Liver (tissue), 9 donors: ENCODE measurements around the gene SLC24A4. TPM values are rescaled to one million over a fixed set of nuclear protein-coding genes. Genes with fewer than 3 reads are reported as not detected.

ENCODE experiments used
- DNase-seq: peaks from one replicate; pipeline ENCODE4 v3.0.0-alpha.2; 2017; ENCODE audit warnings: low spot score
- H3K27ac ChIP-seq, 2 donors: one replicate each; pipeline ENCODE4 v1.7.0; 2013; ENCODE audit warnings: inconsistent platforms in 2 of 2, low read length in 2 of 2, control low read depth in 1 of 2, low read depth in 1 of 2, mild to moderate bottlenecking in 1 of 2
- H3K27me3 ChIP-seq, 4 donors: one replicate each; pipeline versions ENCODE4 v1.6.1 to v1.7.0; 2013; ENCODE audit warnings: low read length in 3 of 4, inconsistent platforms in 1 of 4, mild to moderate bottlenecking in 1 of 4, moderate library complexity in 1 of 4; ENCODE audit not compliant: control insufficient read depth in 4 of 4, insufficient read depth in 4 of 4
- H3K36me3 ChIP-seq, 4 donors: one replicate each; pipeline versions ENCODE4 v1.6.1 to v1.7.0; 2013; ENCODE audit warnings: low read length in 3 of 4, mild to moderate bottlenecking in 3 of 4, low read depth in 1 of 4, moderate library complexity in 1 of 4; ENCODE audit not compliant: control insufficient read depth in 4 of 4, insufficient read depth in 3 of 4
- H3K4me1 ChIP-seq, 4 donors: one replicate each; pipeline versions ENCODE4 v1.6.1 to v1.7.0; 2013; ENCODE audit warnings: low read length in 3 of 4, mild to moderate bottlenecking in 3 of 4, moderate library complexity in 1 of 4; ENCODE audit not compliant: control insufficient read depth in 4 of 4, insufficient read depth in 4 of 4
- H3K4me3 ChIP-seq, 3 donors: one replicate each; pipeline versions ENCODE4 v1.6.1 to v1.7.0; 2013; ENCODE audit warnings: low read length in 3 of 3, control low read depth in 1 of 3, low read depth in 1 of 3, mild to moderate bottlenecking in 1 of 3
- H3K9ac ChIP-seq, 2 donors: one replicate each; pipeline ENCODE4 v1.7.0; 2013; ENCODE audit warnings: low read length in 2 of 2, mild to moderate bottlenecking in 2 of 2, moderate library complexity in 2 of 2, control low read depth in 1 of 2, low read depth in 1 of 2
- H3K9me3 ChIP-seq, 4 donors: one replicate each; pipeline versions ENCODE4 v1.6.1 to v1.7.0; 2013; ENCODE audit warnings: low read length in 3 of 4; ENCODE audit not compliant: control insufficient read depth in 4 of 4
- EGR1 ChIP-seq, 2 donors: IDR thresholded peaks; 2 replicates each; pipeline ENCODE4 v1.6.1; 2016 to 2018; ENCODE audit warnings: antibody characterized with exemption in 2 of 2, low read depth in 2 of 2
- FOXA1 ChIP-seq: IDR thresholded peaks from 2 replicates; pipeline ENCODE4 v1.6.1; 2016; ENCODE audit warnings: antibody characterized with exemption
- FOXA2 ChIP-seq: IDR thresholded peaks from 2 replicates; pipeline ENCODE4 v1.6.1; 2016; ENCODE audit warnings: antibody characterized with exemption
- GABPA ChIP-seq, 2 donors: IDR thresholded peaks in 1 of 2; conservative IDR thresholded peaks in 1 of 2; 2 replicates each; pipeline ENCODE4 v1.6.1; 2016; ENCODE audit warnings: antibody characterized with exemption in 2 of 2, mild to moderate bottlenecking in 1 of 2, moderate library complexity in 1 of 2
- HNF4A ChIP-seq, 2 donors: conservative IDR thresholded peaks; 2 replicates each; pipeline ENCODE4 v1.6.1; 2016; ENCODE audit warnings: antibody characterized with exemption in 2 of 2, mild to moderate bottlenecking in 2 of 2
- HNF4G ChIP-seq: IDR thresholded peaks from 2 replicates; pipeline ENCODE4 v1.6.1; 2016; ENCODE audit warnings: antibody characterized with exemption
- JUND ChIP-seq, 2 donors: IDR thresholded peaks; 2 replicates each; pipeline ENCODE4 v1.6.1; 2016; ENCODE audit warnings: antibody characterized with exemption in 2 of 2
- NR2F2 ChIP-seq: IDR thresholded peaks from 2 replicates; pipeline ENCODE4 v1.6.1; 2016; ENCODE audit warnings: antibody characterized with exemption
- RAD21 ChIP-seq, 2 donors: IDR thresholded peaks; 2 replicates each; pipeline ENCODE4 v1.6.1; 2016; ENCODE audit warnings: antibody characterized with exemption in 2 of 2, mild to moderate bottlenecking in 2 of 2
- REST ChIP-seq: IDR thresholded peaks from 2 replicates; pipeline ENCODE4 v1.6.1; 2016; ENCODE audit warnings: antibody characterized with exemption, mild to moderate bottlenecking
- RXRA ChIP-seq, 2 donors: IDR thresholded peaks; 2 replicates each; pipeline ENCODE4 v1.6.1; 2017 to 2018; ENCODE audit warnings: antibody characterized with exemption in 2 of 2, mild to moderate bottlenecking in 1 of 2
- SP1 ChIP-seq: IDR thresholded peaks from 2 replicates; pipeline ENCODE4 v1.6.1; 2018; ENCODE audit warnings: antibody characterized with exemption, mild to moderate bottlenecking
- TAF1 ChIP-seq: conservative IDR thresholded peaks from 2 replicates; pipeline ENCODE4 v1.6.1; 2016; ENCODE audit warnings: antibody characterized with exemption, mild to moderate bottlenecking
- YY1 ChIP-seq: IDR thresholded peaks from 2 replicates; pipeline ENCODE4 v1.6.1; 2016; ENCODE audit warnings: antibody characterized with exemption, mild to moderate bottlenecking
- WGBS: extraction: QIAGEN DNeasy Blood & Tissue Kit; methylation state at CpG from one replicate; pipeline ENCODE4 v1.1.7; 2013; 5-methylcytosine and 5-hydroxymethylcytosine counted together
- polyA plus RNA-seq, 2 donors: library from polyadenylated mRNA; stranded (reverse) in 1 of 2; unstranded in 1 of 2; fragments of 200-250 nt in 1 of 2; fragments of >200 nt in 1 of 2; fragmentation: Nextera tagmentation in 1 of 2; extraction: Ambion mirVana in 1 of 2; gene quantifications; one replicate each; pipeline versions ENCODE4 v1.2.1 to v1.2.3, GENCODE V29; 2013 to 2015
- total RNA-seq, 2 donors: library from RNA; depleted of rRNA; stranded (reverse); fragments of >200 nt; gene quantifications; one replicate each; pipeline ENCODE4 v1.2.3, GENCODE V29; 2014
- TF ChIP-seq, protein P1 (sequence below): IDR thresholded peaks from 2 replicates; pipeline ENCODE4 v1.6.1; 2016; ENCODE audit warnings: antibody characterized with exemption
- TF ChIP-seq, protein P2 (sequence below): IDR thresholded peaks from 2 replicates; pipeline ENCODE4 v1.6.1; 2016; ENCODE audit warnings: antibody characterized with exemption
- TF ChIP-seq, protein P3 (sequence below): fragments of 150-350 bp; IDR thresholded peaks from 2 replicates; pipeline ENCODE4 v1.5.1; 2017; ENCODE audit warnings: improper control_type of control experiment, low read depth, low read length; ENCODE audit not compliant: missing input control
- TF ChIP-seq, protein P4 (sequence below): IDR thresholded peaks from 2 replicates; pipeline ENCODE4 v1.6.1; 2016; ENCODE audit warnings: antibody characterized with exemption
- donor health status: healthy.
- donor health status: healthy.
- donor health status: healthy.
- donor health status: healthy.
- donor health status: healthy.

Gene SLC24A4
- total and polyA plus RNA-seq, 4 donors: 0.06 to 0.23 (median 0.12) TPM

- TF ChIP-seq YY1 (no peak), JUND (IDR thresholded peaks at IDR 0.05) (no peak), SP1 (no peak), HNF4A (conservative IDR thresholded peaks at IDR 0.05) (no peak), FOXA2 (no peak)
Observed at GRCh38 chr14:92490239-92490959, 167.4 kb downstream of the SLC24A4 start (continued).

GRCh38 chr14:92491782-92492181 lies 168.8 kb downstream of the SLC24A4 start:
- no peaks in the 10 kb centered on the region for H3K36me3 ChIP-seq
- H3K27ac ChIP-seq: no peak overlapping the region
- H3K9ac ChIP-seq: no peak overlapping the region
- H3K9me3 ChIP-seq: no peaks in the 10 kb centered on the region
- TF ChIP-seq JUND (IDR thresholded peaks at IDR 0.05) (no peak), HNF4G (no peak), NR2F2 (no peak), GABPA (IDR thresholded peaks at IDR 0.05 in 1 of 2, conservative IDR thresholded peaks at IDR 0.05 in 1 of 2) (no peak), REST (no peak), EGR1 (IDR thresholded peaks at IDR 0.05; ENCODE audit: low read depth in 2 of 2) (no peak), FOXA1 (no peak), RAD21 (IDR thresholded peaks at IDR 0.05) (no peak), FOXA2 (no peak), YY1 (no peak), SP1 (no peak), TAF1 (no peak), RXRA (IDR thresholded peaks at IDR 0.05) (no peak), HNF4A (conservative IDR thresholded peaks at IDR 0.05) (no peak)
- TF ChIP-seq, protein P1, sequence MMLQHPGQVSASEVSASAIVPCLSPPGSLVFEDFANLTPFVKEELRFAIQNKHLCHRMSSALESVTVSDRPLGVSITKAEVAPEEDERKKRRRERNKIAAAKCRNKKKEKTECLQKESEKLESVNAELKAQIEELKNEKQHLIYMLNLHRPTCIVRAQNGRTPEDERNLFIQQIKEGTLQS: no peak
- TF ChIP-seq, protein P2, sequence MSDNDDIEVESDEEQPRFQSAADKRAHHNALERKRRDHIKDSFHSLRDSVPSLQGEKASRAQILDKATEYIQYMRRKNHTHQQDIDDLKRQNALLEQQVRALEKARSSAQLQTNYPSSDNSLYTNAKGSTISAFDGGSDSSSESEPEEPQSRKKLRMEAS: no peak
- TF ChIP-seq, protein P3, sequence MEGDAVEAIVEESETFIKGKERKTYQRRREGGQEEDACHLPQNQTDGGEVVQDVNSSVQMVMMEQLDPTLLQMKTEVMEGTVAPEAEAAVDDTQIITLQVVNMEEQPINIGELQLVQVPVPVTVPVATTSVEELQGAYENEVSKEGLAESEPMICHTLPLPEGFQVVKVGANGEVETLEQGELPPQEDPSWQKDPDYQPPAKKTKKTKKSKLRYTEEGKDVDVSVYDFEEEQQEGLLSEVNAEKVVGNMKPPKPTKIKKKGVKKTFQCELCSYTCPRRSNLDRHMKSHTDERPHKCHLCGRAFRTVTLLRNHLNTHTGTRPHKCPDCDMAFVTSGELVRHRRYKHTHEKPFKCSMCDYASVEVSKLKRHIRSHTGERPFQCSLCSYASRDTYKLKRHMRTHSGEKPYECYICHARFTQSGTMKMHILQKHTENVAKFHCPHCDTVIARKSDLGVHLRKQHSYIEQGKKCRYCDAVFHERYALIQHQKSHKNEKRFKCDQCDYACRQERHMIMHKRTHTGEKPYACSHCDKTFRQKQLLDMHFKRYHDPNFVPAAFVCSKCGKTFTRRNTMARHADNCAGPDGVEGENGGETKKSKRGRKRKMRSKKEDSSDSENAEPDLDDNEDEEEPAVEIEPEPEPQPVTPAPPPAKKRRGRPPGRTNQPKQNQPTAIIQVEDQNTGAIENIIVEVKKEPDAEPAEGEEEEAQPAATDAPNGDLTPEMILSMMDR: no peak
- TF ChIP-seq, protein P4, sequence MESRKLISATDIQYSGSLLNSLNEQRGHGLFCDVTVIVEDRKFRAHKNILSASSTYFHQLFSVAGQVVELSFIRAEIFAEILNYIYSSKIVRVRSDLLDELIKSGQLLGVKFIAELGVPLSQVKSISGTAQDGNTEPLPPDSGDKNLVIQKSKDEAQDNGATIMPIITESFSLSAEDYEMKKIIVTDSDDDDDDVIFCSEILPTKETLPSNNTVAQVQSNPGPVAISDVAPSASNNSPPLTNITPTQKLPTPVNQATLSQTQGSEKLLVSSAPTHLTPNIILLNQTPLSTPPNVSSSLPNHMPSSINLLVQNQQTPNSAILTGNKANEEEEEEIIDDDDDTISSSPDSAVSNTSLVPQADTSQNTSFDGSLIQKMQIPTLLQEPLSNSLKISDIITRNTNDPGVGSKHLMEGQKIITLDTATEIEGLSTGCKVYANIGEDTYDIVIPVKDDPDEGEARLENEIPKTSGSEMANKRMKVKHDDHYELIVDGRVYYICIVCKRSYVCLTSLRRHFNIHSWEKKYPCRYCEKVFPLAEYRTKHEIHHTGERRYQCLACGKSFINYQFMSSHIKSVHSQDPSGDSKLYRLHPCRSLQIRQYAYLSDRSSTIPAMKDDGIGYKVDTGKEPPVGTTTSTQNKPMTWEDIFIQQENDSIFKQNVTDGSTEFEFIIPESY: no peak
- no peak for DNase-seq
- no peaks in the 10 kb centered on the region for H3K27me3 ChIP-seq
- 83% methylated on average over 8 of the region's 8 CpGs for WGBS
- H3K4me1 ChIP-seq: no peaks in the 10 kb centered on the region
- H3K4me3 ChIP-seq: no peak overlapping the region
